Stomach (tissue), 4 donors: Measurements from ENCODE around the gene OLFML1.

Experiments used
- CTCF ChIP-seq, 7 experiments: fragments of 450-650 bp in 4 of 7; fragments of 200-600 bp in 3 of 7; sonication (generic) in 3 of 7; IDR thresholded peaks; one replicate each; pipeline ENCODE4 v1.5.1; 2016 to 2019; ENCODE audit warnings: antibody characterized with exemption in 7 of 7, control low read depth in 2 of 7, mild to moderate bottlenecking in 1 of 7
- POLR2AphosphoS5 ChIP-seq, 3 donors: sonication (generic); formaldehyde crosslinking; IDR thresholded peaks; one replicate each; pipeline ENCODE4 v1.6.1; 2016; ENCODE audit warnings: antibody characterized with exemption in 3 of 3

DNA sequence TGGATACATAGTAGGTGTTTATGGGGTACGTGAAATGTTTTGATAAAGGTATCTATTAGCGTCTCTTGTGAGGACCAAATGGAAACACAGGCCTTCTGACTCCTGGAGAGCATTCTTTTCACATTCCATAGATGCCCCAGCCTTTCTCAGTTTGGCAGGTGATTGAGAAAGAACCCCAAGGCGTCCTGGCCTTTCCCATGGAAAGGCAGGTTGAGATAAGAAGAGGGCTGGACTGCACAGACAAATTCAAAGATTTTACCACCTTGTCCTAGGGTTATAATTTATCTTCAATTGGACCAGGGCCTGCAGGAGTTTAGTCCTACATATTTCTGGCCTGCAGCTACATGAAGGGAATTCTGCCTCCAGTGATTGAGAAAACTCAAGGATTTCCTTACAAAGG, 661 bp upstream of the OLFML1 start:
- TF ChIP-seq CTCF (IDR thresholded peaks at IDR 0.05) (no peak), POLR2AphosphoS5 (IDR thresholded peaks at IDR 0.05) (no peak)
